HG03280 (cell line): ENCODE measurements around the gene GNAI2.
A peak's percentile ranks its signal among the peaks of the same experiment; 100 is the strongest.
"Not testable (repeated sequence)": the region's sequence is repeated elsewhere in the genome, so short reads cannot be mapped to it uniquely, and the experiment has no call there.

ENCODE experiments used
- ATAC-seq: cut with Tn5 transposase; IDR thresholded peaks from one replicate; pipeline ENCODE4 v1.9.1; 2021; ENCODE audit warnings: mild to moderate bottlenecking, moderate library complexity; ENCODE audit not compliant: unreplicated experiment

The GNAI2 gene

GRCh38 chr3:50275141-50275995 lies 39.4 kb downstream of the GNAI2 start:
- no peak for ATAC-seq

- no peak for ATAC-seq
Measured at GRCh38 chr3:50275996-50276761, 40.2 kb downstream of the GNAI2 start.

- no peak for ATAC-seq
Measured at GRCh38 chr3:50276762-50277101, 40.7 kb downstream of the GNAI2 start.

GRCh38 chr3:50278123-50278879 lies 42.3 kb downstream of the GNAI2 start:
- ATAC-seq = no peak

GRCh38 chr3:50278880-50279224 lies 42.8 kb downstream of the GNAI2 start, which contains the start of gene LSMEM2:
Gene LSMEM2, plus strand, starts transcription at chr3:50279087. Its CDS starts 27 bp downstream, at chr3:50279114.
- no peak for ATAC-seq

GRCh38 chr3:50279255-50280016 lies 43.4 kb downstream of the GNAI2 start:
- ATAC-seq = no peak

- ATAC-seq = not testable (repeated sequence)
Measured at GRCh38 chr3:50284121-50284520, 48.1 kb downstream of the GNAI2 start.

- ATAC-seq = no peak
Measured at GRCh38 chr3:50286322-50287227, 50.6 kb downstream of the GNAI2 start.

GRCh38 chr3:50287262-50287661 lies 51.3 kb downstream of the GNAI2 start:
- ATAC-seq = no peak

- no peak for ATAC-seq
Measured at GRCh38 chr3:50288387-50289007, 52.5 kb downstream of the GNAI2 start.

GRCh38 chr3:50289130-50289529 lies 53.1 kb downstream of the GNAI2 start:
- ATAC-seq = no peak

- no peak for ATAC-seq
Measured at GRCh38 chr3:50290161-50290641, 54.2 kb downstream of the GNAI2 start.

GRCh38 chr3:50292159-50293078 lies 56.4 kb downstream of the GNAI2 start, which contains the start of gene IFRD2:
Gene IFRD2, minus strand, starts transcription at chr3:50292429. Its CDS starts 155 bp downstream, at chr3:50292274.
- ATAC-seq = peak; percentile 97

GRCh38 chr3:50293079-50293801 lies 57.2 kb downstream of the GNAI2 start:
- no peak for ATAC-seq

GRCh38 chr3:50294089-50294488 lies 58.1 kb downstream of the GNAI2 start:
- ATAC-seq = no peak

- no peak for ATAC-seq
Measured at GRCh38 chr3:50294492-50295403, 58.7 kb downstream of the GNAI2 start.
